Activated naive CD8-positive, alpha-beta T cell treated with anti-CD3 and anti-CD28 coated beads, Interleukin-2, amount 10 ng/mL, durations not matched to agents 7 days and 5 days (primary cell): Measurements from ENCODE around the gene GRM4. TPM values are rescaled to one million over a fixed set of nuclear protein-coding genes. Genes with fewer than 3 reads are reported as not detected.
"Not testable (repeated sequence)": the region's sequence is repeated elsewhere in the genome, so short reads cannot be mapped to it uniquely, and the experiment has no call there.

Experiments
- ATAC-seq: fragments of 150-1000 bp; cut with Tn5 transposase; one replicate; pipeline ENCODE4 v1.10.0; 2021; ENCODE audit warnings: low read depth, moderate library complexity
- POLR2A ChIA-PET: fragments of 350-600 bp; sonication (Branson Sonifier 250); formaldehyde crosslinking; loops from one replicate; lab custom pipeline; 2021; ENCODE audit warnings: antibody characterized with exemption; lab: Charles Lee
- DNase-seq: peaks from one replicate; pipeline ENCODE4 v3.0.0; 2021
- H3K27ac Mint-ChIP-seq: one replicate; pipeline ENCODE4 v1.8.0; 2022; ENCODE audit warnings: mild to moderate bottlenecking, mixed read lengths
- H3K27me3 Mint-ChIP-seq: one replicate; pipeline ENCODE4 v1.8.0; 2022; ENCODE audit warnings: mild to moderate bottlenecking, moderate library complexity, mixed read lengths
- H3K36me3 Mint-ChIP-seq: one replicate; pipeline ENCODE4 v1.8.0; 2021; ENCODE audit warnings: mild to moderate bottlenecking, mixed read lengths
- H3K4me1 Mint-ChIP-seq: one replicate; pipeline ENCODE4 v1.8.0; 2021; ENCODE audit warnings: mixed read lengths
- H3K4me3 Mint-ChIP-seq: one replicate; pipeline ENCODE4 v1.8.0; 2022; ENCODE audit warnings: mild to moderate bottlenecking, moderate library complexity, mixed read lengths
- H3K9me3 Mint-ChIP-seq: one replicate; pipeline ENCODE4 v1.8.0; 2021; ENCODE audit warnings: mixed read lengths
- total RNA-seq, 2 experiments: library from RNA; stranded (reverse); gene quantifications; one replicate each; pipeline ENCODE4 v1.2.3, GENCODE V29; 2021

The GRM4 gene
- total RNA-seq, 2 experiments from 2014 or later = 0.14 to 0.44 TPM

DNA sequence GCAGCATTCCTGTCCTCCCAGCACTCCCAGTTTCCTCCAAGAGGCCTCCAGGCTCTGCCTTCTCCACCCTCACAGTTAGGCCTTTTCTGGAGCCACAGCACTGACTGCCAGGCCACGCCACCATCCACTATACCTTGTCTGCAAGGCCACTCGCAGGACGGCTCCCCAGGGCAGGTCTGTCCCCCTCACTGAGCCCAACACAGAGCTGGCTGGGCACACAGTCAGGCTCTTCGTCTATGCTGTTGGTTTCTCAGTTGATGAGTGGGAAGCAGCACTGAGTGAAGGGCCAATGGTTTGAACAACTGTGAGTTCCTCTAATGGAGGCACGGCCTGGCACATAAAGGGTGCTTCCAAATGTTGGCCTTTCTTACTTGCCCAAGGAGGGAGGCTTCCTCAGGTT lies 95.2 kb downstream of the GRM4 start:
- H3K9me3 Mint-ChIP-seq = no peaks in the 10 kb centered on the region
- no peak overlapping the region for H3K27ac Mint-ChIP-seq
- no peak overlapping the region for H3K4me3 Mint-ChIP-seq
- ATAC-seq (no peak), DNase-seq (no peak)
- no peaks in the 10 kb centered on the region for H3K36me3 Mint-ChIP-seq
- POLR2A ChIA-PET = no interaction called here
- H3K27me3 Mint-ChIP-seq = peaks cover 13% of the 10 kb centered on the region
- peaks cover 1% of the 10 kb centered on the region for H3K4me1 Mint-ChIP-seq

DNA sequence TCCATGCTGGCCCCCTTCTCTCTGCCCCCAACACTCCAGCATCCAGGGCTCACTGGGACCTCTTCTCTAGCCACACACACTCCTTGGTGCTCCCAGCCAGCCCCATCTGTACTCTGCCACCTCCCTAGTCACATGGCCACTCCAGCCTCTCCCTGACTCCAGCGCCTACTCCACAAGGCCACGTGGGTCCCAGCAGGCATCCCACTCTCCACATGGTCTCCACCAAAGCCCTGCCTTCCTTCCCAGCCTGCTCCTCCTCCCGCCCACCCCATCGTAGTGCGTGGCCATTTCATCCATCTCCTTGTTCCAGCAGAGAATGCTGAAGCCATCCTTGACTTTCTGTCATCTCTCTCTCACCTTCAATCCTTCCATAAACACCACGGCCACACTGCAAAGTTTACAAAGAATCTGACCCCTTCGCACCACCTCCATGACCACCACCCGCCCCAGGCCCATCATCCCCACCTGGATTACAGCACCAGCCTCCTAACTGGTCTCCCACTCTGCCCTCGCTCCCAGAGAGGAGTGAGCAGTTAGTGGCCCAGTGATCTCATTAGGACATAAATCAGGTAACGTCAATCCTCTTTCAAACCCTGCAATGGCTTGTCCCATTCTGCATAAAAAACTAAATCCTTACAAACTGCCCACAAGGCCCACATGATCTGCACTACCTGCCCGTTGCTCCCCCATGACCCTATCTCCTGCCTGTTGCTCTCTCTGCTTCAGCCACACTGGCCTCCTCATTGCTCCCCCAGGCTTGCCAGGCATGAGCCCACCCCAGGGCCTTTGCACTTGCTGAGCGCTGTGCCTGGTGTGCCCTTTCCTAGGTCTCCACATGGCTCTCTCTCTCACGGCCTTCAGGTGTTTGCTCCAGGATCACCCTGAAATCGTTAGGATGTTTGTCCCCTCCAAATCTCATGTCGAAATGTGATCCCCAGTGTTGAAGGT lies 96.2 kb downstream of the GRM4 start:
- H3K4me1 Mint-ChIP-seq = peaks cover 6% of the 10 kb centered on the region
- no peak overlapping the region for H3K4me3 Mint-ChIP-seq
- no peaks in the 10 kb centered on the region for H3K36me3 Mint-ChIP-seq
- POLR2A ChIA-PET = no interaction called here
- no peaks in the 10 kb centered on the region for H3K9me3 Mint-ChIP-seq
- no peak for DNase-seq
- ATAC-seq = no peak
- H3K27ac Mint-ChIP-seq = no peak overlapping the region
- H3K27me3 Mint-ChIP-seq = peaks cover 13% of the 10 kb centered on the region

GRCh38 chr6:34047913-34048867 lies 97.7 kb downstream of the GRM4 start:
- no peak overlapping the region for H3K4me3 Mint-ChIP-seq
- ATAC-seq (no peak), DNase-seq (no peak)
- H3K9me3 Mint-ChIP-seq = no peaks in the 10 kb centered on the region
- POLR2A ChIA-PET = no interaction called here
- H3K4me1 Mint-ChIP-seq = peaks cover 12% of the 10 kb centered on the region
- no peak overlapping the region for H3K27ac Mint-ChIP-seq
- peaks cover 9% of the 10 kb centered on the region for H3K27me3 Mint-ChIP-seq
- no peaks in the 10 kb centered on the region for H3K36me3 Mint-ChIP-seq

- H3K36me3 Mint-ChIP-seq = no peaks in the 10 kb centered on the region
- H3K9me3 Mint-ChIP-seq = no peaks in the 10 kb centered on the region
- H3K4me1 Mint-ChIP-seq = peaks cover 12% of the 10 kb centered on the region
- H3K27me3 Mint-ChIP-seq = peaks cover 5% of the 10 kb centered on the region
- DNase-seq = no peak
- POLR2A ChIA-PET = no interaction called here
- no peak overlapping the region for H3K27ac Mint-ChIP-seq
- no peak overlapping the region for H3K4me3 Mint-ChIP-seq
- ATAC-seq = no peak
Observed at GRCh38 chr6:34046617-34047016, 99.3 kb downstream of the GRM4 start.

DNA sequence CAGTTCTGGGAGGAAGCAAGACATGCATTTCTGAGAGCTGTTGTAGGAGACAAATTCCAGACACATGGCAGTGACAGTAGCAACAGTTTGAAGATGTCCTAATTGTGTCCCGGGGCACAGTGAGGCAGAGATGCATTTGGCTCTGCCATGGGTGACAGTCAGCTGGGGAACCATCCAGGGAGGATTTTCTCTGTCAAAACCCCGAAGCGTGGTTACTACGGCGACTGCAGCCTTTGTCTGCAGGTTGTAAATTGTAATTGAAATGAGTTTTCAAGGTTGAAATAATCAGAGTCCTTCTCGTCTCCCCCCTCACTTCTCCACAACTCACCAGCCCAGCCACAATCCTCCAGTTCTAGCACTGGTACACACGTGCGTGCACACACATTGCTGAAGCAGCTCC lies 100.1 kb downstream of the GRM4 start:
- DNase-seq (no peak), ATAC-seq (no peak)
- Mint-ChIP-seq H3K9me3 (no peaks in the 10 kb centered on the region), H3K36me3 (no peaks in the 10 kb centered on the region), H3K27ac (no peak overlapping the region), H3K27me3 (peaks cover 3% of the 10 kb centered on the region), H3K4me1 (peaks cover 12% of the 10 kb centered on the region), H3K4me3 (no peak overlapping the region)
- POLR2A ChIA-PET = no interaction called here

DNA sequence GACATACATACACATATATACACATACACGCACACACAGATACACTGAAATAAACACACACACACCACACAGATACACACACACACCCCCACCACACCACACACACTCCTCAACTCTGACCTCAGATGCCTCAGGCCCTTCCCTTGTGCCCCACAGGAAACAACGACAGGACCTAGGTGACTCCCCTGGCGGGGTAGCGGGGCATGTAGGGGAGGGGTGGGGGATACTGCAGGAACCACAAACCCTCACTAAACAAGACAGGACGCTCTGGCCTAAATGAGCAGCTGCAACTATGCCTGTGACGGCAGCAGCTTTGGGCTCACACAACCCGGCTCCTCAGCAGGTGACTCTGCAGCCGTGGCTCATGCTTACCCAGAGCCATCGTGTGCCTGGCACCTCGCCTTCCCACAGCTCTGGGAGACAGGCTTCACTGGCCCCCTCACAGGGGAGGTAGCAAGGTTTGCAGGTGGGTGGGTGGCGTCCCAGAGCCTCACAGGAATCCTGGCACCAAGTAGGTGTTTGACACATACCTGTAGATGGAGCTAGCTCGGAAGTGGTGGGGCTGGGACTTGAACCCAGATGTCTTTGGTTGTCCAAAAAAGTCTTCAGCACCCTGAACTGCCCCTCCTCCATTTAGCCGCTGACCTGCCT lies 100.8 kb downstream of the GRM4 start:
- no peak for DNase-seq
- Mint-ChIP-seq H3K9me3 (no peaks in the 10 kb centered on the region), H3K4me3 (no peak overlapping the region), H3K4me1 (peaks cover 12% of the 10 kb centered on the region), H3K27me3 (no peaks in the 10 kb centered on the region), H3K27ac (peak overlapping the region; percentile 55), H3K36me3 (no peaks in the 10 kb centered on the region)
- ATAC-seq = peak; percentile 79
- POLR2A ChIA-PET = no interaction called here

GRCh38 chr6:34043359-34043758 lies 102.5 kb downstream of the GRM4 start:
- Mint-ChIP-seq H3K4me1 (peaks cover 12% of the 10 kb centered on the region), H3K27me3 (no peaks in the 10 kb centered on the region), H3K36me3 (no peaks in the 10 kb centered on the region), H3K9me3 (no peaks in the 10 kb centered on the region), H3K4me3 (no peak overlapping the region), H3K27ac (no peak overlapping the region)
- ATAC-seq = no peak
- DNase-seq = no peak
- POLR2A ChIA-PET = no interaction called here

DNA sequence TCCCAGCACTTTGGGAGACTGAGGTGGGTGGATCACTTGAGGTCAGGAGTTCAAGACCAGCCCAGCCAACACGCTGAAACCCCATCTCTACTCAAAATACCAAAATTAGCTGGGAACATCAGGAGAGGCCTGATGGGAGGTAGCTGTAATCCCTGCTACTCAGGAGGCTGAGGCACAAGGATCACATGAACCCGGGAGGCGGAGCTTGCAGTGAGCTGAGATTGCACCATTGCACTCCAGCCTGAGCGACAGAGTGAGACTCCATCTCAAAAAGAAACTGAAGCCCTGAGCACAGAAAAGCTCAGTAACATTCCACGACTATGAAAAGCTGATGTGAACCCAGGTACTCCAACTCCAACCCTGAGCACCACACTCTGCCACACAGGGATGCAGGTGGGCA lies 103.9 kb downstream of the GRM4 start:
- DNase-seq, H3K27me3 Mint-ChIP-seq, H3K9me3 Mint-ChIP-seq, H3K27ac Mint-ChIP-seq, POLR2A ChIA-PET, H3K4me3 Mint-ChIP-seq, ATAC-seq, H3K36me3 Mint-ChIP-seq: not testable (repeated sequence)
- peaks cover 12% of the 10 kb centered on the region for H3K4me1 Mint-ChIP-seq

GRCh38 chr6:34041385-34041784 lies 104.5 kb downstream of the GRM4 start:
- no peak overlapping the region for H3K27ac Mint-ChIP-seq
- no peak for DNase-seq
- no peak for ATAC-seq
- H3K4me3 Mint-ChIP-seq = no peak overlapping the region
- peaks cover 12% of the 10 kb centered on the region for H3K4me1 Mint-ChIP-seq
- no peaks in the 10 kb centered on the region for H3K27me3 Mint-ChIP-seq
- no peaks in the 10 kb centered on the region for H3K9me3 Mint-ChIP-seq
- H3K36me3 Mint-ChIP-seq = no peaks in the 10 kb centered on the region
- POLR2A ChIA-PET = no interaction called here

GRCh38 chr6:34039943-34040342 lies 105.9 kb downstream of the GRM4 start:
- Mint-ChIP-seq H3K4me3 (no peak overlapping the region), H3K27ac (no peak overlapping the region), H3K9me3 (no peaks in the 10 kb centered on the region), H3K36me3 (no peaks in the 10 kb centered on the region), H3K27me3 (peaks cover 4% of the 10 kb centered on the region), H3K4me1 (peaks cover 9% of the 10 kb centered on the region)
- no peak for ATAC-seq
- POLR2A ChIA-PET = no interaction called here
- DNase-seq = no peak

DNA sequence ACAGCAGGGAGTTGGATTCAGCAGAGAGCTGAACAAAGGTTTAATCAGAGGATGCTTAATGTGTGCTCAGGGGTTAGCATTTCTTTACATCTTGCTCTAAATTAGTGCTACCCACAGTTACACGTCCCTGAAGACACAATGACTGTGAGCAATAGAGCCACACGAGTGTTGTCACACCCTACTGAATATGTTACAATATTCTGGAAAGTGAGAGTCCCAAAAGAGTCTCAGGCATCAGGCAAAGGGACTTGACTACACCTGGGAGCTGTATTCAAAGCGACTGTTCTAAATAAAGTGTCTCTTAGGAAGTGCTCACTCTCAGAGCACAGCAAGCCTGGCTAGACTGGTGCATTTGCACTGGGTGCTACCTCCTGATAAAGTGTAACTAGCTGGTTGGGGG lies 108.7 kb downstream of the GRM4 start:
- DNase-seq = no peak
- H3K27me3 Mint-ChIP-seq = peaks cover 4% of the 10 kb centered on the region
- POLR2A ChIA-PET = no interaction called here
- no peak for ATAC-seq
- no peaks in the 10 kb centered on the region for H3K4me1 Mint-ChIP-seq
- H3K27ac Mint-ChIP-seq = no peak overlapping the region
- no peaks in the 10 kb centered on the region for H3K9me3 Mint-ChIP-seq
- H3K4me3 Mint-ChIP-seq = no peak overlapping the region
- H3K36me3 Mint-ChIP-seq = no peaks in the 10 kb centered on the region

- Mint-ChIP-seq H3K27me3 (peaks cover 4% of the 10 kb centered on the region), H3K36me3 (no peaks in the 10 kb centered on the region), H3K4me1 (no peaks in the 10 kb centered on the region), H3K27ac (no peak overlapping the region), H3K9me3 (no peaks in the 10 kb centered on the region), H3K4me3 (no peak overlapping the region)
- DNase-seq = no peak
- ATAC-seq = no peak
- POLR2A ChIA-PET = no interaction called here
Observed at GRCh38 chr6:34036357-34037069, 109.4 kb downstream of the GRM4 start.
